ENCODE results near the gene CRYBA4.

Gene CRYBA4

DNA sequence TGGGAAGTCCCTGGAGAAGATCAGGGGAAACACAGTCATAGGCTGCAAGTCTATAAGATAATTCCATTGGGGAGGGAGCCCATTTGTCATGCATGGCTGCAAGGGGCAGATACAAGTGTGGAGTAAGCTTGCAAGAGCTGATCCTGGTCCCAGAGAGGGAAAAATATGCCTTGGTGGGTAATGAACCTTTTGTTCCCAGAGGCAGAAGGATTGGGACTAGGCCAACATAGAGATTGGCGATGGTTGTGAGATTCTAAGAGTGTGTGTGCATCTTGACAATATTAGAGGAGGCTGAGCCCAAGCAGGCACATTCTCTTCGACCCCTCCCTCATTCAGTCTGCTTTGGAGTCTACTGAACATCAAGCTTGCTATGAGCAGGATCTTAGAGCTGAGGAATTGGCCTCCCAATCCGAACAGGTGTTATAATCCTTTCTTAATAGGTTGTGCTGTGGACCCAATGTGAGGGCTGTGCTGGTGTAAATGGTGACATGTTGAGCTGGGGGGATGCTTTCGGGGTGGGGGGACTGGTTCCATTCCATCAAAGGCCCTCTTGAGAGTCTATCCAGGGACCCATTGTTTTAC, 54.0 kb downstream of the CRYBA4 start:
- FAIRE-seq = no peak

DNA sequence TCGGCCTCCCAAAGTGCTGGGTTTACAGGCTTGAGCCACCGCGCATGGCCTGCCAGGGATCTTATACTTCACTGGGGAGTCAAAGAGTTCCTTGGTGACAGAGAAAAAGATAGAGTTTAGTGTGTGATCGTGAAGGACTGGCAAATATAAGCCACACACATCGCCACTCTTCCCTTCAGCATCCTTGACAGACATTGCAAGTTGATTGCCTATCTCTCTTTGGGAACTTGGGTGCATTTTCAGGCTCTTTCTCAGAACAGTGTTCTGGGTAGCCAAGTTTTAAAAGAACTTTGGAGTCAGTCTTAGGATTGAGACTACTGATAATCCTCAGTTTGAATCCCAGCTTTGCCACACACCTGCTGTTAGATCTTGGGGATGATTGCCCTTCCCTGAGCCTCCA, 55.5 kb downstream of the CRYBA4 start:
- DNase-seq (ENCODE audit: insufficient read length, low spot score) = no peak
- FAIRE-seq = no peak
- TF ChIP-seq, protein P1, sequence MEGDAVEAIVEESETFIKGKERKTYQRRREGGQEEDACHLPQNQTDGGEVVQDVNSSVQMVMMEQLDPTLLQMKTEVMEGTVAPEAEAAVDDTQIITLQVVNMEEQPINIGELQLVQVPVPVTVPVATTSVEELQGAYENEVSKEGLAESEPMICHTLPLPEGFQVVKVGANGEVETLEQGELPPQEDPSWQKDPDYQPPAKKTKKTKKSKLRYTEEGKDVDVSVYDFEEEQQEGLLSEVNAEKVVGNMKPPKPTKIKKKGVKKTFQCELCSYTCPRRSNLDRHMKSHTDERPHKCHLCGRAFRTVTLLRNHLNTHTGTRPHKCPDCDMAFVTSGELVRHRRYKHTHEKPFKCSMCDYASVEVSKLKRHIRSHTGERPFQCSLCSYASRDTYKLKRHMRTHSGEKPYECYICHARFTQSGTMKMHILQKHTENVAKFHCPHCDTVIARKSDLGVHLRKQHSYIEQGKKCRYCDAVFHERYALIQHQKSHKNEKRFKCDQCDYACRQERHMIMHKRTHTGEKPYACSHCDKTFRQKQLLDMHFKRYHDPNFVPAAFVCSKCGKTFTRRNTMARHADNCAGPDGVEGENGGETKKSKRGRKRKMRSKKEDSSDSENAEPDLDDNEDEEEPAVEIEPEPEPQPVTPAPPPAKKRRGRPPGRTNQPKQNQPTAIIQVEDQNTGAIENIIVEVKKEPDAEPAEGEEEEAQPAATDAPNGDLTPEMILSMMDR (IDR thresholded peaks at IDR 0.05; ENCODE audit: insufficient read depth, missing control alignments) = no peak

More for the DNA sequence above, 54.0 kb downstream of the CRYBA4 start:
- TF ChIP-seq, protein P1 (IDR thresholded peaks at IDR 0.05; ENCODE audit: insufficient read depth, missing control alignments) = no peak
- no peak for DNase-seq (ENCODE audit: insufficient read length, low spot score)

DNA sequence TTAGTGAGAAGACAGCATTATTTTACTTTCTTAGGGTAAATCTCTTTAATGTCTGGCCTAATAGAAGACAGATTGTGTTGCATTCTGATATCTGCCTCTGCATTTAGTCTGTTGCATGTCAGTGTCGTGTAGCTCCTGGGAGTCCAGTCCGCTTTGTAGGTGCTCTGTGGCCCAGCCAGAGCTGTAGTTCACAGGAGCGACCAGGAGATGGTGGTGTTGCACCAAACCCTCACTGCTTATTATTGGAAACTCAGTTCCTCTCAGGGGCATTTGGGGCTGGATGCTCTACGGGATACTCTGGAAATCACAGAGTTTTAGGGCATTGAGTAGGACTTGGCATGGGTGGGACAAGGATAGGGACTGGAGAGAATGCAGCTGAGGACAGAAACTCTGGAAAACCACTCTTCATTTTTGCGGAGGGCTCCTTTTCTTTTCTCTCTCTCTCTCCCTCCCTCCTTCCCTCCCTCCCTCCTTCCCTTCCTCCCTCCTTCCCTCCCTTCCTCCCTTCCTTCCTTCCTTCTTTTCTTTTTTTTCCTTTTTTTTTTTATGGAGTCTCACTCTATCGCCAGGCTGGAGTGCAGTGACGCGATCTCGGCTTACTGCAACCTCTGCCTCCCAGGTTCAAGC, 57.4 kb downstream of the CRYBA4 start:
- TF ChIP-seq, protein P1 (IDR thresholded peaks at IDR 0.05; ENCODE audit: insufficient read depth, missing control alignments) = peak; percentile 85
- FAIRE-seq = no peak
- peak; percentile 40 for DNase-seq (ENCODE audit: insufficient read length, low spot score)

All from D721Med (cell line).